ENCODE data around the gene USP32.
"Not testable (repeated sequence)": the region's sequence is repeated elsewhere in the genome, so short reads cannot be mapped to it uniquely, and the experiment has no call there.

DNA sequence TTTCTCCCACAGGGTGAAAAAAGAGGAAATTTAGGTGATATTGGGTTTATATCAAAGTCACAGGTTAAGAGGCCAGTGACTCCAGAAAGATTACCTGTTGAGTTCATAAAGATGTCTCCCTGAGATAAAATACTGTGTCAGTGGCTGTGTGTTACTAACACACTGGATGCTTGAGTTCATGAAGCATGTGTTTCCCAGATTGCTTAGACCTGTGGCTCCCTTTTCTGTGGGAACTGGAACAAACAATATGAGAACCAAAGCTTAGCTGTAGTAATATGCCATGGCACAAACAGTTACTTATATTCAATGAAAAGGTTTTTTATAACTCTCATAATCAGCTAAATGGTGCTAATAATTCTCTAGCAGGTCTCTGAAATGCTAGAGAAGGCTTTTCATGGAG is 180.7 kb downstream of the USP32 start:
- TF ChIP-seq CTCF (IDR thresholded peaks at IDR 0.05; ENCODE audit: low read depth, low read length); POLR2A (IDR thresholded peaks at IDR 0.05; ENCODE audit: extremely low read depth, insufficient read length); MAX (IDR thresholded peaks at IDR 0.05; ENCODE audit: low read depth, low read length): not testable (repeated sequence)
